SW 1271 (cell line): ENCODE data around the gene PRKRIP1.
"Not testable (repeated sequence)": the region's sequence is repeated elsewhere in the genome, so short reads cannot be mapped to it uniquely, and the experiment has no call there.

Source experiments
- DNase-seq, 2 experiments: peaks; one replicate each; lab custom pipeline; 2025; lab: John Stamatoyannopoulos, UW

Gene PRKRIP1

DNA sequence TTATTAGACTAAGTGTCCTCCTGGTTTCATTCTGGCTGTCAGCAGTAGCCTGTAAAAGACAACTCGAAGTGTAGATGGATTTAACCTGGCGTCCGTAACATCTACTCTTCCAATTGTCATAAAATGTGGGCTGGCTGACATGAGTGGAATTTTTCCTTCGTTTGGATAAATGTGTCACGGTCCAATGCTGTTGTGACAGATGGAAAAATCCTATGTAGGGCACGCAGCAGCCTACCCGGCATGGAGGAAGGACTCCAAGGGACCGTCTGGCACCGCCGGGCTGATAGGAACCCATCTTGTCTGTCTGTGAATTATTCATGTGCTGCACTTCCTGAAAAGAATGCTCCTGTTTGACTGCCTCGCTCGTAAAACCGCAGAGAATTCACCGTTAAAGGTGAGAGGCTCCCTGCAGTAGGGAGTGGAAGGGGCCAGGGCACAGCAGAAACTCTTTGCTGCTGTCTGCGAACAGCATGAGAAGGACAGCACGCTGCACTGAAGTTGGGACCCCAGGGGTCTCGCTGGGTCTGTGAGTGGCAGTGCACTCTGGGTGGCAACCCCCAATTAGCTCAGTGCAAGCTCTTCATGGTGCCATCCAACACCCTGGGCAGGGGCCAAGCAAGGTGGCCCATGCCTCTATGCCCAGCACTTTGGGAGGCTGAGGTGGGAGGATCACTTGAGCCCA lies 35.6 kb downstream of the PRKRIP1 start:
- DNase-seq, result no peak

DNA sequence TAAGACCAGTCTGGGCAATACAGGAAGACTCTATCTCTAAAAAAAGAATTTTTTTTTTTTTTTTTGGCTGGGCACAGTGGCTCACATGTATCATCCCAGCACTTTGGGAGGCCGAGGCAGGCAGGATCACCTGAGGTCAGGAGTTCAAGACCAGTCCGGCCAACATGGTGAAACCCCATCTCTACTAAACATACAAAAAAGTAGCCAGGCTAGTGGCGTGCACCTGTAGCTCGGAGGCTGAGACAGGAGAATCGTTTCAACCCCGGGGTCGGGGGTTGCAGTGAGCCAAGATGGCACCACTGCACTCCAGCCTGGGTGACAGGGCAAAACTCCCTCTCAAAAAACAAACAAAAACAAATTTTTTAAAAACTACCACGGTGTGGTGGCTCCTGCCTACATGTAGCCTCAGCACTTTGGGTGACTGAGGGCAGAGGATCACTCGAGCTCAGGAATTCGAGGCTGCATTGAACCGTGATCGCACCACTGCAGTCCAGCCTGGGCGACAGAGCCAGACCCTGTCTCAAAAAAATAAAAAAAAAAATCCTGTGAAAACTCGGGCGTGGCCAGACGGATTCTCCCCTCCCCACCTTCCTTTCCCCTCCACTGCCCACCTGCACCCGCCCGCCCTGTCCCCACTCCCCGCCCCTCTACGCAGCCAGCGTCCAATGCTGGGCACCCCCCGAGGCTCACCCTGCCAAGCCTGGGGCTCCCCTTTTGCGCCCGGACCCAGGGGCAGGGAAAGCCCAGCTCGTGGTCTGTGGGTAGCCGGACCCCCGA lies 36.5 kb downstream of the PRKRIP1 start:
- no peak for DNase-seq

DNA sequence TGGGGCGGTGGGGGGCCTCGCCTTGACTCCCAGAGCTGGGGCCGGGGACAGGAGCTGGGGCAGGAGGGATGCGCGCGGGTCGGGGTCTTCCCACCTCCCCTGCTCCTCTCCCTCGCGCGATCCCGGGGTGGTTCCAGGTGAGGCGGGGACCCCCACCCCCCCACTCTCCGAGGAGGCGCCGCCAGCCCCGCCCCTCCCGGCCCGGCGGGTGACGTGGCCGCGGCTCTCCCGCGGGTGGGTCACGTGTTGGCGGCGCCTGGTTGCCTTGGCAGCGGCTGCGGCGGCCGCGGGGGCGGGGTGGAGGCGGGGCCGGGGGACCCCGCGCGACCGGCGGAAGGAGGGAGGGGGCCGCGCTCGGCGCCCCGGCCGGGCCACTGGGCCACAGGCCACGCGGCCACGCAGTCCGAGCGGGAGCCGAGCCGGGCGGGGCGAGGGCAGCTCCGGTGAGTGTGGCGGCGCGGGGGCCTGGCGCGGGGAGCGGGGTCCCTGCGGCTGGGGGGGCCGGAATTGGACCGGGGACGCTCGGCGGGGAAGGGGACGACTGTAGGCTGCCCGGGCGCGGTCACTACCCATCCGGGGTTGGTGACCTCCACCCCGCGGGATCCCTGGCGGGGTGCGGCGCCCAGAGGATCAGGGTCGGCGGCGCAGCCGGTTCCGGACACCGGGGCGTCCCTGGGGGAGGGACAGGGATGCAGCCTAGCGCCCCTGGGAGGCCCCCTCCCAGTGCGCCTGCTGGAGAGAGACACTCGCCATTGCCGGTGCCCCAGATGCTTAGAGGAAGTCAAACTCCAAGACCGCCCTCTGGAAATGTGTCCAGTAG lies 37.3 kb downstream of the PRKRIP1 start, which contains the start of gene ORAI2:
Gene ORAI2, plus strand, starts transcription at position 357 of the 820 bp plus-strand sequence. CDS start 5,382 bp downstream, outside the sequence.
- peak in 1 of 2 experiments; percentile 55 for DNase-seq

DNA sequence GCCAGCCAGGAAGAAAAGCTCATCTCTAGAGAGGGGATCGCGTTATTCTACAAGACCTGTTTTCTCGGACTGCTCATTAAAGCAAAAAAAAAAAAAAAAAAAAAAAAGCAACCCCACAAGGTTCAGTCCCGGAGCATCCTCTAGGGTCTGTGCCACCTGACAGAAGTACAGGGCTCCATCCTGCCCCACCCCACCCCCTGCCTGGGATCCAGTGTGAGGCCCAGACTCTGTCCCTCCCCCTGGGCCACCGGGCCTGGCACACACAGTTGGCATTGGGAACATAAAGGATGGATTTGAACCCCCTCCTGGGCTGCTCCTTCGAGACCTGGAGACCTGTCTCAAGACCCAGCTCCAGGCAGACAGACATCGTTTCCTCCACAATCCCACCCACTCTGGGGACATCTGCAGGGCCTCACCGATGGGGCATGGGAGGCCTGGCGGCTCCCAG lies 37.9 kb downstream of the PRKRIP1 start:
- peak in 1 of 2 experiments; percentile 24 for DNase-seq

DNA sequence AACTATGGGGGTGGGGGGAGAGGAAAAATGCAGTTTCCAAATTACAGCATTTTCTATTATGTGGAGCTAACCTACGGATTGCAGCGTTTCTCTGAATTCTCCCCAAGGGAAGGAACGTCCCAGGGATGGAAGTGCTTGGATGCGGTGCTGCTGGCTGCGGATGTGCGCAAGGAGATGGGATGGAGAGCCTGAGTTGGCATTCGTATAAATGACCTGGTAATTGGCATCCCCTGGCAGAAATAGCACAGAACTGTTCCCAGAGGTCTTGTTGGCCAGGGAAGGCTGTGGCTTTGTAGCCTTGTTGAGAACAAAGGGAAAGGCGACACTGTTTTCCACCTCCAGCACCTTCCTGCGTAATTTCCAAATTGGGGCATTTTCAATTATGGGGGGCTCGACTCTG lies 40.0 kb downstream of the PRKRIP1 start:
- DNase-seq, result no peak

DNA sequence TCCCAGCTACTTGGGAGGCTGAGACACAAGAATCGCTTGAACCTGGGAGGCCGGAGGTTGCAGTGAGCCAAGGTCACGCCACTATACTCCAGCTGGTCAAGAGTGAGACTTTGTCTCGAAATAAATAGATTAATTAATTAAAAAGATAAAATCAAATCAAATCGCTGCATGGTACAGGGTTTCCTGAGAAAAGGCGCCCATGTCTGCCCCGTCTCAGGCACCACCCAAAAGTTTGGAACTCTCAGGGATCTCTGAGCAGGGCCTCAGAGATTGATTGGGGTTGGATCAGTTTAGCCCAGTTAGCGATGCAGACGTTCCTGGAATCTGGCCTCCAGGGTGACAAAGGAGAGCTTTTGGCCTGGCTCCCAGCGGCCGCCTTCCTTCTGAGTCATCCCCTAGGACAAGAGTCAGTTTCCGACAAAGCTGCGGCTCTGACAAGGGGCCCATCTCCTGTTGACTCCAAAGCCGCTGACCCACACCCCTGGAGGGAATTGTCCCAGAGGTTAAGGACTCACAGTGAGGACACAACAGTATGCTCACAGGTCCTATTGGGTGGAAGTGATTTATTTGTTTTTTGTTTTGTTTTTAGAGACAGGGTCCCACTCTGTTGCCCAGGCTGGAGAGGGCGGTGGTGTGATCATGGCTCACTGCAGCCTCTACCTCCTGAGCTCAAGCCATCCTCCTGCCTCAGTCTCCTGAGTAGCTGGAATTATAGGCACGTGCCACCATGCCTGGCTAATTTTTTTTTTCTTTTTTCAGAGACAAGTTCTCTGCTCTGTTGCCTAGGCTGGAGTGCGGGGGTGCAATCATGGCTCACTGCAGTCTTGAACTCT lies 44.0 kb downstream of the PRKRIP1 start:
- peak; percentile 70 to 86 for DNase-seq

DNA sequence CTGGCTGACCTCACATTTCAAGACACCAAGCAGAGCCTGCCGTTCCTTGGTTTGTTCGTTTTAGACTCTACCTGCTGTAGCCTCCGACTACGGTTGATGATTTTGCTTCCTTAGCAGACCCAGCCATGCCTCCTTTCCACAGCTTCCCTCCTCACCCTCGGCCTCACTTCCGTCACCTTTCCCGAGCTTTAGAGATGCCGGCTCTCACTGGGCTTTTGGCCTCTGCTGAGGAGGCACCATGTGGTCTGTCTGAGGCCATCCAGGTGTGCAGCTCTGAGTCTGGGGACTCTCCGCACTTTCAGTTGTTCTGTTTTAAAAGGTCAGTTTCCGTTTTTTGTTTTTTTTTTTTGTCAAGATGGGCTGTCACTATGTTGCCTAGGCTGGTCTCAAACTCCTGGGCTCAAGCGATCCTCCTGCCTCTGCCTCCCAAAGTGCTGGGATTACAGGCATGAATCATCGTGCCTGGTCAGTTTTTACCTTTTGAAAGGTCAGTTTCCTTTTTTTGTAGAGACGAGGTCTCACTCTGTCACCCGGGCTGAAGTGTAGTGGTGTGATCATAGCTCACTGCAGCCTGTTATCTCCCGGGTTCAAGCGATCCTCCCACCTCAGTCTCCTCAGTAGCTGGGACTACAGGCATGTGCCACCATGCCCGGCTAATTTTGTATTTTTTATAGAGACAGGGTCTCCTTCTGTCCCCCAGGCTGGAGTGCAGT lies 49.0 kb downstream of the PRKRIP1 start:
- DNase-seq, result no peak

DNA sequence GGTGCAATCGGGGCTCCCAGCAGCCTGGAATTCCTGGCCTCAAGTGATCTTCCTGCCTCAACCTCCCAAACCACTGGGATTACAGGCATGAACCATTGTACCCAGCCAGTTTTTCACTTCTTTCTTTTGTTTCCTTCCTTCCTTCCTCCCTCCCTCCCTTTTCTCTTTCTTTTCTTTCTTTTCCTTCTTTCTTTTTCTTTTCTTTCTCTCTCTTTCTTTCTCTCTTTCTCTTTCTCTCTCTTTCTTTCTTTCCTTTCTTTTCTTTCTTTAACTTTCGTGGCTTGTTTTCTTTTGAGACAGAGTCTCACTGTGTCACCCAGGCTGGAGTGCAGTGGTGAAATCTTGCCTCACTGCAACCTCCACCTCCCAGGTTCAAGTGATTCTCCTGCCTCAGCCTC lies 49.5 kb downstream of the PRKRIP1 start:
- no peak for DNase-seq

DNA sequence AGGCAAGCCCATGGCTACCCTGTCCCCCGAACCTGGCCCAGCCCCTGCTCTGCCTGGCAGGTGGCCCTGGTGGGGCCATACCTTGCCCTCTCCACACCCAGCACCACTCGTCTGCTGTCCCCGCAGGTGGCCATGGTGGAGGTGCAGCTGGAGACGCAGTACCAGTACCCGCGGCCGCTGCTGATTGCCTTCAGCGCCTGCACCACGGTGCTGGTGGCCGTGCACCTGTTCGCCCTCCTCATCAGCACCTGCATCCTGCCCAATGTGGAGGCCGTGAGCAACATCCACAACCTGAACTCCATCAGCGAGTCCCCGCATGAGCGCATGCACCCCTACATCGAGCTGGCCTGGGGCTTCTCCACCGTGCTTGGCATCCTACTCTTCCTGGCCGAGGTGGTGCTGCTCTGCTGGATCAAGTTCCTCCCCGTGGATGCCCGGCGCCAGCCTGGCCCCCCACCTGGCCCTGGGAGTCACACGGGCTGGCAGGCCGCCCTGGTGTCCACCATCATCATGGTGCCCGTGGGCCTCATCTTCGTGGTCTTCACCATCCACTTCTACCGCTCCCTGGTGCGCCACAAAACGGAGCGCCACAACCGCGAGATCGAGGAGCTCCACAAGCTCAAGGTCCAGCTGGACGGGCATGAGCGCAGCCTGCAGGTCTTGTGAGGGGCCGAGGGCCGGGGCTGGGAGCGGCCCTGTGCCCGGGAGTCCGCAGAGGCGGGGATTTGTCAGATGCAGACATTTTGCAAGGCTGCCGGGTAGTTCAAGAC lies 50.4 kb downstream of the PRKRIP1 start:
- DNase-seq, result no peak

DNA sequence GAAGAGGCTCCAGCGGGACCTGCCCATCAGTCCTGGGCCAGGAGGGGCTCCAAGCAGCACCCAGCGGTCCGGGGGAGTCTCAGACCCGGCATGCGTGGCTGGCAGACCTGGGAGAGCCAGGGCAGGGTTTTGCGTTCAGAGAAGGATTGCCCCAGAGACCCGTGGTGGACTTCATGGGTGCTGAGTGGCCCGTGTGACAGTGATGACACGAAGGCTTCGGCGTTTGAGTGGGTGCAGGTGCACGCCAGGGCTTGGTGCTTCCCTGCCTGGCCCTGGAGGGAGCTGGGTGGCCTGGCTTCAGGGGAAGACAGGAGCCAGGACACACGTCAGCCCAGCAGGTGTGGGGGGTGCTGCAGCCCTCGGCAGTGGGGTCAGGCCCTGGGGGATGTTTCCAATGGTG lies 51.1 kb downstream of the PRKRIP1 start:
- no peak for DNase-seq

DNA sequence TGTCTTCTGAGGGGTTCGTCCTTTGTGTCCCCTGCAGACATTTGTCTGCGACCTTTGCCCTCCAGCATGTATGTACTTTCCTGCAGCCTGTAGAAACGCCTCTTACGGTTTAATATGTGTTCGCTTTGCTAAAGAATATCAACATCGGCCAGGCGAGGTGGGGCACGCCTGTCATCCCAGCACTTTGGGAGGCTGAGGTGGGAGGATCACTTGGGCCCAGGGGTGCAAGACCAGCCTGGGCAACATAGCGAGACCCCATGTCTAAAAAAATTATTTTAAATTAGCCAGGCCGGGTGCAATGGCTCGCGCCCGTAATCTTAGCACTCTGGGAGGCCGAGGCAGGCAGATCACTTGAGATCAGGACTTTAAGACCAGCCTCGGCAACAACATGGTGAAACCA lies 53.0 kb downstream of the PRKRIP1 start:
- no peak for DNase-seq

DNA sequence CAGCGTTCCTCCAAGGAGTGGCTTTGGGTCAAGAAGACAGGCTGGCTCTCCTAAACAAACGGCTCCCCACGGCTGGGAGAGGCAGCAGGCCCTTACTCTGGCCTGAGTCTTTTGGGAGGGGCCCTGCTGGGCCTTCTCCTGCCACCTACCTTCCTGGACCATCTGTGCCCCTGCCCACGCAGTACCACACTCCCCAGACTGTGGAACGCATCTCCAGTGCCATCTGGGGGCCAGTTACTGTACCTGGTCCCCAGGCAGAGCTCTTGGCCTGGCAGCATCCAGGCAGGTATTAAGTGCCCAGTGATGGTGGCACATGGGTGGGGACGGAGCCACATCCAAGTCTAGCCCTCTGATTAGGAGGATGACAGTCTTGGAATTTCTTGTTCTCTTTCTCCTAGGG lies 54.1 kb downstream of the PRKRIP1 start:
- DNase-seq, result no peak

DNA sequence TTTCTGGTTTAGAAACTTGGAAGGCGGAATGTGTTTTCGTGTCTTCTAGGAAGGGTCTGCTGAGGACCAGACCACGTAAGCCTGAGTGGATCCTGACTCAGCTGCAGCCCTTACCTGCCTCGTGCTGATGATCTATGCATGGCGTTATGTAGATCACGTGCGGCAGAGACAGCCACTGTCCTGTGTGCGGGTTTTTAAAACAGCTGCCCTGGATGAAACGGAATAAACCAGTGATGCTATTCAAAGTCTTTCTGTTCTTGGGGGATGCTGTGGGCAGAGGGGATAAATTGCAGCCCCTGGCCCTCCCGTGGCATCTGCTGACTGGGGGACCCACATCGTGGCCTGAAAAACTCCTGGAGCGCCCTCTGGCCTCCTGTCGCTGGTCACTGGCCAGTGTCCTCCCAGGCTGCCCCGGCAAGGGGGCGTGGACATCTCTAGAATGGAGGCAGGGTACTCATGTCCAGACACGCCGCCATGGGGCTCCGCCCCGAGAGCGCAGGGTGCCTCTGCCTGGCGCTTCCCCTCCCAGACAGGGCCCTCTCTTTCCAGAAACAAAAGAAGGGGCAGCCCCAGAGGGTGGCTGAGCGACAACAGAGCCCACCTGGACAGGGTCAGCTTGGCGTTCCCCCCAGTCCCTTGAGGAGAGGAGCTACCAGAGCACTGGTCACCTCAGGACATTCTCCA lies 55.4 kb downstream of the PRKRIP1 start:
- DNase-seq, result no peak

DNA sequence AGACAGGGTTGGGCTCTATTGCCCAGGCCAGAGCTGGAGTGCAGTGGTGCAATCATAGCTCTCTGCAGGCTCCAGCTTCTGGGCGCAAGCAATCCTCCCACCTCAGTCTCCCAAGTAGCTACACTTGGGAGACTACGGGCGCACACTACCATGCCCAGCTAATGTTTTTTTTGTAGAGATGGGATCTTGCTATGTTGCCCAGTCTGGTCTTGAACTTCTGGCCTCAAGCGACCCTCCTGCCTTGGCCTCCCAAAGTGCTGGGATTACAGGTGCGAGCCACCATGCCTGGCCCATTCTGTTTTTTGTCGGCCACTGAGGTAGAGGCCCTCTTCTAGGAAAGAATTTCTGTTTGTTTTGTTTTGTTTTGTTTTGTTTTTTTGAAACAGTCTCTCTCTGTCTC lies 56.3 kb downstream of the PRKRIP1 start:
- no peak for DNase-seq

DNA sequence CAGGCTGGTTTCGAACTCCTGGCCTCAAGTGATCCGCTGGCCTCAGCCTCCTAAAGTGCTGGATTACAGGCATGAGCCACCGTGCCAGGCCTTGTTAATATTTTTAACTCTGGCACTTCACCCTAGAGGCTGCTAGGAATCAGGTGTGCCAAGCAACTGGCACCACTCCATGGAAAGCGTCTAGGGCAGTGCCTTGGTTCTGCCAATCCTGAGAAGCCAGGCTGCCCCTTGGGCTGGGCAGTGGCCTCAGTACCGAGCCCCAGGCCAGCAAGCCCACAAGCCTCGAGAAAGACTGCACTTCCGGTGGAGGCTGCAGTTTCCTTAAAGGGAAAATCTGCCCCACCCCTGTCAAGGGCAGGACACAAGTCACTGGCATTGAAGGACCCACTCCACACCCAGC lies 57.2 kb downstream of the PRKRIP1 start:
- DNase-seq, result no peak

DNA sequence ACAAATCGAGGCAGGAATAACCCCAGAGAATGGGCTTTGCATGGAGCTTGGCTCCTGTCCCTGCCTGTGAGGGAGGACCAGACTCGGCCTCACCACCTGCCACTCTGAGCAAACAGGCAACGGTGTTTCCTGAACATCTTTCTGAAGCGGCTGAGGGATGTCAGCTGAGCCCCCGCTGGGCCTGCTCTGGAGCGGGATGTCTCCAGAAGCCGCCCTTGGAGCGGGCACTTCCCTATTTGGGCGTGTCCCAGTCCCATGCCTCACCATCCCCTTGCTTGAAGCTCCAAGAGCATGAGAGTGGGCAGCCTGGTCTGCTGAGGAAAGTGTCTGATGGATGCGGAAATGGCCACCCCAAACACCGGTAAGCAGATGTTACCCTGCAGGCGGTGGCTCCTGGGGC lies 58.3 kb downstream of the PRKRIP1 start:
- DNase-seq, result no peak

DNA sequence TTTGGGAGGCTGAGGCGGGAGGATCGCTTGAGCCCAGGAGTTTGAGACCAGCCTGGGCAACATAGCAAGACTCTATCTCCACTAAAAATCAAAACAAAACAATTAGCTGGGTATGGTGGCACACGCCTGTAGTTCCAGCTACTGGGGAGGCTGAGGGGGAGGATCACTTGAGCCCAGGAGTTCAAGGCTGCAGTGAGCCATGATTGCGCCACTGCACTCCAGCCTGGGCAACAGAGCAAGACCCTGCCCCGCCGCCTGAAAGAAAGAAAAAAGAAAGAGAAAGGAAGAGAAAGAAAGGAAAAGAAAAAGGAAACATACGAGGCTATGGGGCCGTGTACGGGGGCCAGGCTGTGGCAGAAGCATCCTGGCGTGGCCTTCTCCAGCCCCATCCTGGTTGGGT lies 58.8 kb downstream of the PRKRIP1 start:
- DNase-seq, result not testable (repeated sequence)

DNA sequence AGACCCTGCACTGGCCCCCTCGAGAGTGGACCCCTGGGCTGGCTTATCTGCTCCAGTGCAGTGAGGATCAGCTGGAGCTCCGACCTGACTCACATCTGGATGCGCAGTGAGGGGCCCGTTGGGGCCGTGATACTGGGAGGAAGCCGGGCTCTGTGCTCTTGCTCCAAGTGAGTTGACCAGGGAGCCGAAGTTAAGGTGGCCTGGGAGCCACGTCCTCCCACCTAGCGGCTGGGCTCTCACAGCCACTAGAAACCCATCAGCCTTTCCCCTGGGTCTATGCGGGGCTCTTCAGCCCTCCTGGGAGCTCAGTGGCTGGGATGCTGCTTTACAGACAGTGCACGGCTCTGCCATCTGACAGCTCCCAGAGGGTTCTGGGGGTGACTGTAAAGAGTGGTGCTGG lies 59.4 kb downstream of the PRKRIP1 start:
- no peak for DNase-seq

DNA sequence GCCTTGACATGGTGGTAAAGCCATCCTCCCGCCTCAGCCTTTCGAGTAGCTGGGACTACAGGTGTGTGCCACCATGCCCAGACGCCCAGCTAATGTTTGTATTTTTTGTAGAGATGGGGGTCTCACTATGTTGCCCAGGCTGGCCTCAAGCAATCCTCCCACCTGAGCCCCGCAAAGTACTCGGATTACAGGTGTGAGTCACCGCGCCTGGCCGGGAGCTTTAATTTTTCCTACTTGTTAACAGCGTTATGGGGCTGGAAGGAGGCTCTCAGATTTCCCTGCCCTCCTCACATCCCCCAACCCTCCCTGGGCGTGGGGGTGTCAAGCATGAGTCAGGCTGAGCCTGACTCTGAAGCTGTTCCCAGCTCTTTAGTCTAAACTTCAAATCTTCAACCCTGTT lies 60.2 kb downstream of the PRKRIP1 start:
- DNase-seq, result no peak
